ENCODE measurements around the gene TNFSF12.
A peak's percentile ranks its signal among the peaks of the same experiment; 100 is the strongest.
"Not testable (repeated sequence)": the region's sequence is repeated elsewhere in the genome, so short reads cannot be mapped to it uniquely, and the experiment has no call there.

Gene TNFSF12

DNA sequence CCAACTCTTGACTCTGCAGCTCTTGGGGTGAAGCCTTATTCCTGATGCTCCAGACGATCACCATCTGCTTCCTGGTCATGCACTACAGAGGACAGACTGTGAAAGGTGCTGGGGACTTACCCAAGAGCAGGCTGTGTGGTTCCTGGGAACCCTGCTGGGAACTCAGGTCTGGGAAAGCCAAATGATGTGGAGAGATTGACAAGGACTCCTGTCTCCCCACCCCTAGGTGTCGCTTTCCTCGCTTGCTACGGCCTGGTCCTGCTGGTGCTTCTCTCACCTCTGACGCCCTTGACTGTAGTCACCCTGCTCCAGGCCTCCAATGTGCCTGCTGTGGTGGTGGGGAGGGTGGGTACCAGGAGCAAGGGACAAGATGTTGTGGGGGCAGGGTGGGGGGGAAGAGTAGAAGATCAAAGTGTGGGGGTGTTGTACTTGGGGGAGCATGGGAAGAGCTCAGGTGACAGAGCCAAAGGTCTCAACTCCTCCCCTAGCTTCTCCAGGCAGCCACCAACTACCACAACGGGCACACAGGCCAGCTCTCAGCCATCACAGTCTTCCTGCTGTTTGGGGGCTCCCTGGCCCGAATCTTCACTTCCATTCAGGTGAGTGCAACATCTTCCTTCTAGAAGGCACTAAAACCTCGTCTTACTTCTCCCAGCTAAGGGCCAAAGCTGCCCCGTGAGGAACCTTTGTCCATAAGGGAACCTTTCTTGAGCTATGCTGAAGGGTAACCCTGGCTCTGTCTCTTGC lies 38.0 kb downstream of the TNFSF12 start:
- no peak overlapping the region for H3K4me3 Mint-ChIP-seq

DNA sequence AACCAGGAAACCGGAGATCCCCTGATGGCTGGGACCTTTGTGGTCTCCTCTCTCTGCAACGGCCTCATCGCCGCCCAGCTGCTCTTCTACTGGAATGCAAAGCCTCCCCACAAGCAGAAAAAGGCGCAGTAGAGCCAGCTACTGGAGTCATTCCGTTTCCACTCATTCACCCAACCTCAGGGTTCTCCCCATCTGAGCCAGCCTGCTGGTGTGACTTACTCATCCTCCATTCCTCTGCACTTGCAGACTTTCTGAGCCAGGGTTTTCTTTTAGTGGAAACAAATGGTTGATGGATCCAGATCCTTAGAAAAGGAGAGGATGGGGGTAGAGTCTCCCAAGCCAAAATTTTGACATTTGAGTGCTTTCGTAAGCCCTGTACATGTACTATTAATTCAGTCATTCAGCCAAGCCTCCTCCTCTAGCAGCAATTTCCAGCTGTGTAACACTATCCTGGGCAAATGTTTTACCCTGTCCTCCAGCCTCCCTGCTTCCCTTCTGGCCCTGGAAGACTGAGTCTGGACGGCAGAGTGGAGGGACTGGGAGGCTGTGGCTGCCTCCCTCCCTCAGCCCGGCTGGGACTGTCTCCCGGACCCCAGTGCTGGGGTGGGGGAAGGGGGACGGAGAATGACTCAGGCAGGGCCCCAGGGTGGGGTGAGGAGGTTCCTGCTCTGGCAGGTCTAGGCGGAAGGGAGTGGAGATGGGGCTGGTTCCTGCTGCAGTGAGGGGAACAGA lies 38.7 kb downstream of the TNFSF12 start:
- Mint-ChIP-seq H3K4me3 (no peak overlapping the region), H3K36me3 (peaks cover 7% of the 10 kb centered on the region), H3K9me3 (no peaks in the 10 kb centered on the region), H3K27me3 (no peaks in the 10 kb centered on the region), H3K4me1 (peaks cover 20% of the 10 kb centered on the region), H3K27ac (peak overlapping the region; percentile 86)

More for the DNA sequence above, 38.0 kb downstream of the TNFSF12 start:
- H3K9me3 Mint-ChIP-seq: no peaks in the 10 kb centered on the region
- H3K27ac Mint-ChIP-seq: peak overlapping the region; percentile 86
- H3K36me3 Mint-ChIP-seq: peaks cover 9% of the 10 kb centered on the region
- H3K4me1 Mint-ChIP-seq: peaks cover 27% of the 10 kb centered on the region
- H3K27me3 Mint-ChIP-seq: no peaks in the 10 kb centered on the region

DNA sequence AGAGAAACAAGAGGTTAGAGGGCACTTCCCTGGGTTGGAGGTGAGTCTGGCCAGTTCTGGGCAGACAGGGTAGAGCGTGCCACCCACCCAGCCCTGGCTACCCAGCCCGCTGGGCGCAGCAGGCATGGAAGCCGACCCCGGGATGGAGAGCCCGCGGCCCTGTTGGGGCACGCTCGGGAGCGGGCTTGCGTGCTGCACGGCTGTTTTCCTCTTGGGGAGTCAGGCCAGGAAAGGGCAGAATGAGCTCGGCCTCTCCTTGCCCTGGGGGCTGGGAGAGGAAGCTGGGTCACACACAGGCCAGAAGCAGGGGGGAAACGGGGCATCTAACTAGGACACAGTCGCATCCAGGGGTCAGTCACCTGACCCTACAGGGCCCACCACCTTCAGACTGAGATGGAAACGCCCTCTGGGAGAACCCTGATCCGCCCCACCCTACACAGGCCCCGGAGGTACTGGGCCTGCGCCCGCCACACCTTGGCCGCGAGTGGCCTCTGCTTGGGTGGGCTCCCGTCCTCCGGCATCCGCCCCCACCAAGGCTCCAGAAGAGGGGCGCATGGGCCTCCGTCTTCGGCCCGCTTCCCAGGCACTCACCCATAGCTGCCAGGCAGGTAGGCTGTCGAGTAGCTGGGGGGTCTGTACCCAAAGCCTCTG lies 39.8 kb downstream of the TNFSF12 start:
- Mint-ChIP-seq H3K4me1 (peaks cover 20% of the 10 kb centered on the region), H3K4me3 (no peak overlapping the region), H3K36me3 (peaks cover 12% of the 10 kb centered on the region), H3K27me3 (no peaks in the 10 kb centered on the region), H3K27ac (no peak overlapping the region), H3K9me3 (no peaks in the 10 kb centered on the region)

DNA sequence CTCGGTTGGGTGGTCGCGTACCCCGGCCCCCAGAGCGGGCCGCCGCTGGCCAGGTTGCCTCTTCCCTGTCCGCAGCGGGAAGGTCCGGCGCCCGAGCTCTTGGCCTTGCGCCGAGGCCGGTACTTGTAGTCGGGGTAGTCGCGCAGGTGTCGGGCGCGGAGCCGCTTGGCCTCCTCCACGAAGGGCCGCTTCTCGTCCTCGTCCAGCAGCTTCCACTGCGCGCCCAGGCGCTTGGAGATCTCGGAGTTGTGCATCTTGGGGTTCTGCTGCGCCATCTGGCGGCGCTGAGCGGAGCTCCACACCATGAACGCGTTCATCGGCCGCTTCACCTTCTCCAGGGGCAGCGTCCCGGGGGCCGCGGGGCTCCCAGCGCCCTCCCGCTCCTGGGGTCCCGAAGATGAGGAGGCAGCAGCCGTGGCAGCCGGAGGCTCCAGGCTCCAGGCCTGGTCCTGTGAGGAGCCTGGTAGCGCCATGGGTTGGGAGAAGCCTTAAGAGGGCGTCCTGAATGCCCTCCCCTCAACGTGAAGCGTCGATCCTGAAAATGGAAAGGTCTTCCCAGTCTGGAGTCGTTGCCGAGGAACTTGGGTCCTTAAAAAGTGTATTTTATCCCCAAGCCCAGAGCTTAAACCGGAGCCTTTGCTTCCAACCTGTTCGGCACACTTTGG lies 40.5 kb downstream of the TNFSF12 start:
- Mint-ChIP-seq H3K27me3 (no peaks in the 10 kb centered on the region), H3K27ac (no peak overlapping the region), H3K4me3 (no peak overlapping the region), H3K36me3 (peaks cover 16% of the 10 kb centered on the region), H3K9me3 (no peaks in the 10 kb centered on the region), H3K4me1 (peaks cover 14% of the 10 kb centered on the region)

DNA sequence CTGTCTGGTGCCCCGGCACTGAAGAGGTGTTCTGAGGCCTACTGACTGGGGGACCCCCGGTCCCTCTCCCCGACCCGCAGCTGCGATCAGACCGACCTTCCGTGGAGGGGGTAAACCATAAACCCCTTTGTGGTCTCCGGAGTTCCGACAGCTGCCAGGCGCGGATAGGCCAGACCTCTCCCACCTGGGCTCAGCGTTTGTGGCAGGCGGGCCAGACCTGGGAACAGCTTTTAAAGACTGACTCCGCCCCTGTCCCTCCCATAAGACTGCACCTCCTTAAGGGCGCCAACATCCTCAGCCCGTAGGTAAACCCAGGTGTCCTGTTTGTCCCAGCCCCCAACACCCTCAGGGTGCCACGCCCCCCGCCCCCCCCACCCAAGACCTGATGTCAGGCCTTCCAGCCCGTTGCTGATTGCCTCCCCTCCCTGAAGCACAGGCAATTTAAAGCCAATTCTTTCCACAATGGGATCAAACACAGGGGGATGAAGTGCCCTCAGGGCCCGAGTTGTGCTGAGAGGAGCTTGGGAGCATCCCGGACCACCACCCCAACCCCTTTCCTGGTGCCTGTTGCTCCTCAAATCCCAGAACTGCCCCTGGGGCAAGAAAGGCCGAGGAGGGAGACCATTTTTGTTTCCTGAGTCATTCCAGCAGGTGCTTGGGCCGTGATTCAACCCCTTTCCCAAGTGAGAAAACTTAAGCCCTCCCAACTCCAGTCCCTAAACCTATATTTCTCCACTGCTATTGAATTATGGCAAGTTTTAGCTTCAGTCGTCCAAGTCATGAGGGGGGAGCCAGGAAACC lies 41.2 kb downstream of the TNFSF12 start, which contains the start of gene SOX15:
SOX15 (minus strand) TSS at position 204 of the 801 bp plus-strand sequence. CDS start 418 bp downstream, outside the sequence.
- H3K4me1 Mint-ChIP-seq: peaks cover 6% of the 10 kb centered on the region
- peak within 1 kb of the TSS; percentile 74 for H3K27ac Mint-ChIP-seq
- H3K4me3 Mint-ChIP-seq: no peak within 1 kb of the TSS
- peaks cover 16% of the 10 kb centered on the region for H3K36me3 Mint-ChIP-seq
- H3K9me3 Mint-ChIP-seq: no peaks in the 10 kb centered on the region
- H3K27me3 Mint-ChIP-seq: no peaks in the 10 kb centered on the region

DNA sequence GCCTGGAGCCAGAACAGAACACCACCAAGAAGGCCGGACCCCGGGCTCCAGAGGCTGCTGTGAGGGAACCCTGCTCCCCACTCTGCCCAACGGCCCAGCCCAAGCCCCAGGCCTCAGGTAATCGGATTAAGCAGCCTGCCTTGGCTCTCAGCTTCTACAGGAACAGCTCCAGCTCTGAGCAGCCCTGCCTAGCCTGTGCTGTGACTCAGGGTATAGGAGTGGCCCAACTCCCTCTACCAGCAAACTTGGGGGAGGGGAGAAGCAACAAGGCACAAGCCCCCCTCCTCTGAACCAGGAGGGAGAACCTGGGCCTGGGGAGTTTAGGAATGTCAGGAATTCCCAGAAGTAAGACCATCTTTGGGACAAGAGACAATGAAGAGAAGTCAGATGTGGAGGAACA lies 41.9 kb downstream of the TNFSF12 start:
- peaks cover 21% of the 10 kb centered on the region for H3K36me3 Mint-ChIP-seq
- H3K27ac Mint-ChIP-seq: peak overlapping the region; percentile 74
- no peak overlapping the region for H3K4me3 Mint-ChIP-seq
- H3K9me3 Mint-ChIP-seq: no peaks in the 10 kb centered on the region
- H3K4me1 Mint-ChIP-seq: peaks cover 2% of the 10 kb centered on the region
- H3K27me3 Mint-ChIP-seq: no peaks in the 10 kb centered on the region

DNA sequence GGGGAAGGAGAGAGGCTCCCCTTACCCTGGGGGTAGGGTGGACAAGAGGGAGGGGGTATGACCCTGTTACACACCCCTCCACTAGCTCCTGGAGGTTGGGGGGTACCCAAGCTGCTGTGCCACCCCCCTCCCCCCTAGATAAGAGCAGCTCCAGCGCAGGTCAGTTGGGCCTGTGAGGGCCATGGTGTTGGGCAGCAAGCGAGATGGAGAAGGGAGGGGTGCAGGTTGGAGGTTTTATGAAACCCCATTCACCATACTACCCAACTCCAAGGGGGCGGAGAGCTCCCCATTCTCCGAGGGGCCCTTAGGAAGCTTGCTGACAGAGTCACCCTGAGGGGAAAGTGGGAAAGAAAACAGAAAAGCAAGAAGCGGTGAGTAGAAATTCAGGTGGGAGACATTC lies 42.7 kb downstream of the TNFSF12 start:
- peaks cover 21% of the 10 kb centered on the region for H3K36me3 Mint-ChIP-seq
- no peak overlapping the region for H3K4me3 Mint-ChIP-seq
- H3K4me1 Mint-ChIP-seq: no peaks in the 10 kb centered on the region
- H3K27ac Mint-ChIP-seq: no peak overlapping the region
- no peaks in the 10 kb centered on the region for H3K9me3 Mint-ChIP-seq
- H3K27me3 Mint-ChIP-seq: no peaks in the 10 kb centered on the region

DNA sequence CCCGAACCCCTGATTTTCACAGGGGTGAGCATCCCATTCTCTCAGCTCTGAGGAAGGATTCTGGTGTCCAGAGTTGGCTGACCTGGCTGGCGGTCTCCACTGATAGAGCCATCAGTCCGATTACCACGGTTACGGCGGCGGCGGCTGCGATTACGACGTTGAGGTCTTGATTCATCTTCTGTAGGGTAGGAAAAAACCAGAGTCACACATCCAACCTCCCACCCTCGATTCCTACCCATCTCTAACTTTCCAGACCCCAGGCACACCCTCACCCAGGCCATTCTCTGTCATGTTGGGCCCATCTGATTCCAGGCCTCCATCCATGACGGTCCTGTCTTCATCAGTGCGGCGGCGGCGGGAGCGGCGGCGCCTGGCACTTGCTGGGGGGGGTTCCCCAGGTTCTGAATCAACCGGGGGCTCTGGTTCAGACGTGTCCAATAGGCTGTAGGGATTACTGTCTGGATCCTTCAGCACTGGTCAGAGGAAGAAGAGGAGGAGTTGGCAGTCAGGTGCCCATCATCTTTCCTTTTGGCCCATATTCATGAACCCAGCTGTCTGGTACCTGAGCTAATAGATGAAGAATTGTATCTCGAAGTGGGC lies 43.7 kb downstream of the TNFSF12 start:
- Mint-ChIP-seq H3K4me3 (no peak overlapping the region), H3K4me1 (no peaks in the 10 kb centered on the region), H3K27me3 (no peaks in the 10 kb centered on the region), H3K9me3 (no peaks in the 10 kb centered on the region), H3K36me3 (peaks cover 23% of the 10 kb centered on the region), H3K27ac (no peak overlapping the region)

DNA sequence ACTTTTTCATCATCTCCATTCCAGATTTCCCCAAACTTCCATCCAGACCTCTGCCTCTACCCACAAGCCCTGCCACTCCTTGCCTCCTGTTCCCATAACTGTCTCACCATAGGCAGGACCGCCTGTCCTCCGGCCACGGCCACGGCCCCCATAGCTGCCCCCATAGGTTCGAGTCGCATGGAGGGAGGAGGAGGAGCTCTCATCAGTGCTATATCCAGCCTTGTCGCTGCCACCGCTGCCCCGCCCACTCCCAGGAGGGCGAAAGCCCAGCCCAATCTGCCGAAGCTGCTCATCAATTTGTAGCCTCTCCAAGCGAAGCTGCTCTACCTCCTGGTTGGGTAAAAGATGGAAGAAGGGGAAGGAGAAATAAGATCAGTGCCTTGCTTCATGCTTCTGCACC lies 44.4 kb downstream of the TNFSF12 start:
- Mint-ChIP-seq H3K27me3 (no peaks in the 10 kb centered on the region), H3K9me3 (no peaks in the 10 kb centered on the region), H3K36me3 (peaks cover 23% of the 10 kb centered on the region), H3K4me3 (no peak overlapping the region), H3K27ac (peak overlapping the region; percentile 19), H3K4me1 (no peaks in the 10 kb centered on the region)

DNA sequence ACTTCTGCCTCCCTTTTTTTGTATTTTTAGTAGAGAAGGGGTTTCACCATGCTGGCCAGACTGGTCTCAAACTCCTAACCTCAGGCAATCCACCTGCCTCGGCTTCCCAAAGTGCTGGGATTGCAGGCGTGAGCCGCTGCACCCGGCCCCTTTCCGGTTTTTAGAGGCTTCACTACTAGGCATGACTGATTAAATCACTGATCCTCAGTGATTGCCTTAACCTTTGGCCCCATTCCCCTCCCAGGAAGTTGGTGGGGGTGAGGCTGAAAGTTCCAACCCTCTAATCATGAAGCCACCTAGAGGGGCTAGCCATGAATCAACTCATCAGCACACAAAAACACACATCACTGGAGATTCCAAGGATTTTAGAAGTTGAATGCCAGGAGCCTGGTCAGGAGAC lies 48.7 kb downstream of the TNFSF12 start:
- not testable (repeated sequence) for H3K27ac Mint-ChIP-seq, H3K4me1 Mint-ChIP-seq, H3K9me3 Mint-ChIP-seq, H3K27me3 Mint-ChIP-seq, H3K4me3 Mint-ChIP-seq
- H3K36me3 Mint-ChIP-seq: peaks cover 24% of the 10 kb centered on the region

DNA sequence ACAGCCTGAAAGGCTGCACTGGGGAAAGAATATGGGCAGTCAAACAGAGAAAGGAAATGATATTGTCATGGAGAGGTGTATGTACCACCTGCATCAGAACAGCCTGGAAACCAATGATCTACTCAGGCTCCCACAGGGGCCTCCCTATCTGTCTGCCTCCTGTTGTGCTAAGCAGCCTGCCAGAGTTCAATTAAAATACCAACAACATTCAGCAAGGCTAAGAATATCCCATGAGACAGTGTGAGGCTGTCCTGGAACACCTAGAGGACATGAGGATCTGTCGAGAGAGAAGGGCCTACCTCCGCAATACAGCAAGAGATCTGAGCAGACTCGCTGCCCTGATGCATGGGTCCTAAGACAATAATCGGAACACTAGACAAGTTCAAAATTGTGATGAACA lies 57.4 kb downstream of the TNFSF12 start:
- Mint-ChIP-seq H3K27me3 (no peaks in the 10 kb centered on the region), H3K27ac (no peak overlapping the region), H3K4me1 (peaks cover 32% of the 10 kb centered on the region), H3K4me3 (no peak overlapping the region), H3K36me3 (peaks cover 8% of the 10 kb centered on the region), H3K9me3 (no peaks in the 10 kb centered on the region)

Data from activated naive CD4-positive, alpha-beta T cell treated with anti-CD3 and anti-CD28 coated beads, Interleukin-2, amount 50 U/mL, for 24 hours (primary cell).